GM23248 (cell line): ENCODE data around the gene ACVR1. TPM values are rescaled to one million over a fixed set of nuclear protein-coding genes. Genes with fewer than 3 reads are reported as not detected.
A peak's percentile ranks its signal among the peaks of the same experiment; 100 is the strongest.

Source experiments
- DNase-seq: peaks from one replicate; pipeline ENCODE4 v3.0.0-alpha.2; 2015
- H2AFZ ChIP-seq: fragments of 200-600 bp; sonication (generic); 2 replicates; pipeline ENCODE4 v1.6.1; 2016; ENCODE audit warnings: antibody characterized with exemption
- H3F3A ChIP-seq: fragments of 200-600 bp; sonication (generic); 2 replicates; pipeline ENCODE4 v1.6.1; 2016; ENCODE audit warnings: mild to moderate bottlenecking, antibody characterized with exemption, mixed run types; ENCODE audit not compliant: insufficient read depth
- H3K27ac ChIP-seq: fragments of 200-600 bp; sonication (generic); 2 replicates; pipeline ENCODE4 v1.5.1; 2016; ENCODE audit warnings: mild to moderate bottlenecking
- H3K27me3 ChIP-seq: fragments of 200-600 bp; sonication (generic); replicated peaks from 2 replicates; pipeline ENCODE4 v1.6.1; 2016; ENCODE audit warnings: mild to moderate bottlenecking; ENCODE audit not compliant: insufficient read depth
- H3K36me3 ChIP-seq: fragments of 200-600 bp; sonication (generic); 2 replicates; pipeline ENCODE4 v1.6.1; 2016; ENCODE audit warnings: low read depth, mild to moderate bottlenecking
- H3K4me1 ChIP-seq: fragments of 200-600 bp; sonication (generic); 2 replicates; pipeline ENCODE4 v1.6.1; 2016; ENCODE audit warnings: mild to moderate bottlenecking; ENCODE audit not compliant: insufficient read depth
- H3K4me2 ChIP-seq: fragments of 200-600 bp; sonication (generic); one replicate; pipeline ENCODE4 v1.6.1; 2016; ENCODE audit warnings: mild to moderate bottlenecking; ENCODE audit not compliant: unreplicated experiment
- H3K4me3 ChIP-seq: fragments of 200-600 bp; sonication (generic); 2 replicates; pipeline ENCODE4 v1.5.1; 2016; ENCODE audit warnings: mild to moderate bottlenecking
- H3K79me2 ChIP-seq: fragments of 200-600 bp; sonication (generic); 2 replicates; pipeline ENCODE4 v1.6.1; 2016; ENCODE audit warnings: mild to moderate bottlenecking; ENCODE audit not compliant: insufficient read depth
- H3K9ac ChIP-seq: fragments of 200-600 bp; sonication (generic); 2 replicates; pipeline ENCODE4 v1.6.1; 2016; ENCODE audit warnings: mild to moderate bottlenecking
- H3K9me2 ChIP-seq: fragments of 200-600 bp; sonication (generic); 2 replicates; pipeline ENCODE4 v1.6.1; 2016; ENCODE audit warnings: mixed run types, mild to moderate bottlenecking, moderate library complexity; ENCODE audit not compliant: insufficient read depth
- H3K9me3 ChIP-seq: fragments of 200-600 bp; sonication (generic); one replicate; pipeline ENCODE4 v1.6.1; 2017; ENCODE audit warnings: low read depth
- H4K20me1 ChIP-seq: fragments of 200-600 bp; sonication (generic); 2 replicates; pipeline ENCODE4 v1.6.0; 2016; ENCODE audit not compliant: insufficient read depth
- EZH2 ChIP-seq: fragments of 200-600 bp; sonication (generic); IDR thresholded peaks from 2 replicates; pipeline ENCODE4 v1.6.1; 2018; ENCODE audit warnings: antibody characterized with exemption, mild to moderate bottlenecking; ENCODE audit not compliant: insufficient read depth, poor library complexity, severe bottlenecking
- EZH2phosphoT487 ChIP-seq: fragments of 200-600 bp; sonication (generic); IDR thresholded peaks from 2 replicates; pipeline ENCODE4 v1.6.1; 2018; ENCODE audit warnings: antibody characterized with exemption, moderate library complexity, mild to moderate bottlenecking, low read depth; ENCODE audit not compliant: insufficient read depth
- WGBS, 2 experiments: methylation state at CpG; one replicate each; pipeline ENCODE4 v1.1.6; 2015 to 2017; ENCODE audit warnings: low lambda C conversion rate in 2 of 2, low coverage in 1 of 2; ENCODE audit errors: missing lambda C conversion rate in 2 of 2; 5-methylcytosine and 5-hydroxymethylcytosine counted together
- in situ Hi-C: fragments of 300-500 bp; cut with MboI; formaldehyde crosslinking; loops from 2 replicates; pipeline ENCODE4 v1.15.0; 2020
- polyA plus RNA-seq: library from polyadenylated mRNA; unstranded; fragments of >200 nt; fragmentation: Nextera tagmentation; extraction: Ambion mirVana; gene quantifications from 2 replicates; pipeline ENCODE4 v1.2.1, GENCODE V29; 2016
- total RNA-seq: library from RNA; depleted of rRNA; stranded (reverse); fragments of >200 nt; shearing (Covaris generic); gene quantifications from 2 replicates; pipeline ENCODE4 v1.2.3, GENCODE V29; 2014

Gene ACVR1
- total and polyA plus RNA-seq, 2 experiments from 2014 or later = 16.2 to 31.3 TPM

DNA sequence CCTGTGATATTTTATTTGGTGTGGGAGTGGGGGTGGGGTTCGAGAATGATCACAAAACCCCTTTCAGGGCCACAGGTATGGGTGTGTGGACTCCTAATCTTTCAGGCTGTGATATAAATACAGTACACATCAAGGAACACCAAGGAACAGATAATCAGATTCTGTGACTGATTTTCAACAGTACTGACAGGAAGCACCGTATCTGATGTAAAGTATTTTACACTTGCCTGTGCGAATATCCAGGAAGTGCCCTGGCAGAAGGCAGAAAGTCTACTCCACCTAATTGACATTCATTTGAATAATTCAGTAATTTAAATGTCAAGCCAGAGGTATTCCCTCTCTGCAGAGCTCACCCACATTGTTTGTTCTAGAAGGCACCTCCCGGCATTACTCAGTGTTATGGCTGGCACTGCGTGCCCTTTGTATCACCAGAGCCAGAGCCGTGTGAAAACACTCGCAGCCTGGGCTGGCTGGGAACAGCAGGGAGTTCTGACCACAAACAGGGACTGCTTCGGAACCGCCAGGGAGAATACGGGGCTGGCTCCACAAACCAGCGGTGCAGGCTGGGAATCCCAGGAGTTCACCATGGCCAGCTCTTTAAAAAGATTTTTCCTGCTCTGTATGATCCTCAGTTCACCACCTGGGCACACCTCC, 91.8 kb downstream of the ACVR1 start:
- H3K4me1 ChIP-seq = peaks cover 39% of the 10 kb centered on the region
- no peaks in the 10 kb centered on the region for H3K9me2 ChIP-seq
- no peak overlapping the region for H3K4me3 ChIP-seq
- TF ChIP-seq EZH2 (no peak), EZH2phosphoT487 (no peak)
- H3F3A ChIP-seq = peaks cover 6% of the 10 kb centered on the region; the same call in 1 of the 2 replicates
- peak overlapping the region; percentile 8 for H3K4me2 ChIP-seq
- no peaks in the 10 kb centered on the region for H3K9me3 ChIP-seq
- DNase-seq = peak; percentile 78
- in situ Hi-C loops = loop anchor here (5.0 kb wide), 1 partner anchor 223 kb away; no protein-coding TSS in a partner anchor
- H3K9ac ChIP-seq = no peak overlapping the region
- no peak overlapping the region for H2AFZ ChIP-seq
- H3K79me2 ChIP-seq = peaks cover 72% of the 10 kb centered on the region
- 0 out of 2 replicates have a peak, but pooled peaks cover 3% of the 10 kb centered on the region for H4K20me1 ChIP-seq
- H3K27me3 ChIP-seq = no peaks in the 10 kb centered on the region
- WGBS, 2 experiments = 41 to 58% methylated on average over 11 of the region's 11 CpGs
- no peak overlapping the region for H3K27ac ChIP-seq
- H3K36me3 ChIP-seq = 0 out of 2 replicates have a peak, but pooled peaks cover 5% of the 10 kb centered on the region

GRCh38 chr2:157783245-157783644, 92.9 kb downstream of the ACVR1 start:
- in situ Hi-C loops = loop anchor here (5.0 kb wide), 1 partner anchor 224 kb away; no protein-coding TSS in a partner anchor
- TF ChIP-seq EZH2 (no peak), EZH2phosphoT487 (no peak)
- WGBS, 2 experiments = 55 to 65% methylated on average over 2 of the region's 2 CpGs
- H3K9me3 ChIP-seq = no peaks in the 10 kb centered on the region
- no peak overlapping the region for H3K9ac ChIP-seq
- peaks cover 6% of the 10 kb centered on the region; the same call in 1 of the 2 replicates for H3F3A ChIP-seq
- no peak overlapping the region for H3K27ac ChIP-seq
- H3K4me3 ChIP-seq = no peak overlapping the region
- H3K4me1 ChIP-seq = peaks cover 35% of the 10 kb centered on the region
- no peak for DNase-seq
- 0 out of 2 replicates have a peak, but pooled peaks cover 3% of the 10 kb centered on the region for H4K20me1 ChIP-seq
- H3K27me3 ChIP-seq = no peaks in the 10 kb centered on the region
- H2AFZ ChIP-seq = no peak overlapping the region
- 0 out of 2 replicates have a peak, but pooled peaks cover 14% of the 10 kb centered on the region for H3K36me3 ChIP-seq
- H3K79me2 ChIP-seq = peaks cover 66% of the 10 kb centered on the region
- H3K9me2 ChIP-seq = no peaks in the 10 kb centered on the region
- no peak overlapping the region for H3K4me2 ChIP-seq

GRCh38 chr2:157782057-157782845, 93.9 kb downstream of the ACVR1 start:
- Histone ChIP-seq H4K20me1 (0 out of 2 replicates have a peak, but pooled peaks cover 3% of the 10 kb centered on the region), H3K9ac (no peak overlapping the region), H3K36me3 (0 out of 2 replicates have a peak, but pooled peaks cover 20% of the 10 kb centered on the region), H3K27me3 (no peaks in the 10 kb centered on the region), H3K9me2 (no peaks in the 10 kb centered on the region), H3K4me3 (no peak overlapping the region), H3K27ac (no peak overlapping the region), H3K9me3 (no peaks in the 10 kb centered on the region), H3K4me1 (peaks cover 34% of the 10 kb centered on the region), H3F3A (peaks cover 6% of the 10 kb centered on the region; the same call in 1 of the 2 replicates), H2AFZ (no peak overlapping the region), H3K4me2 (no peak overlapping the region), H3K79me2 (peaks cover 56% of the 10 kb centered on the region)
- in situ Hi-C loops = loop anchor here (5.0 kb wide), 1 partner anchor 225 kb away; no protein-coding TSS in a partner anchor
- DNase-seq = peak; percentile 38
- no peak for TF ChIP-seq EZH2
- no peak for TF ChIP-seq EZH2phosphoT487
- WGBS, 2 experiments = 76 to 77% methylated on average over 4 of the region's 4 CpGs

DNA sequence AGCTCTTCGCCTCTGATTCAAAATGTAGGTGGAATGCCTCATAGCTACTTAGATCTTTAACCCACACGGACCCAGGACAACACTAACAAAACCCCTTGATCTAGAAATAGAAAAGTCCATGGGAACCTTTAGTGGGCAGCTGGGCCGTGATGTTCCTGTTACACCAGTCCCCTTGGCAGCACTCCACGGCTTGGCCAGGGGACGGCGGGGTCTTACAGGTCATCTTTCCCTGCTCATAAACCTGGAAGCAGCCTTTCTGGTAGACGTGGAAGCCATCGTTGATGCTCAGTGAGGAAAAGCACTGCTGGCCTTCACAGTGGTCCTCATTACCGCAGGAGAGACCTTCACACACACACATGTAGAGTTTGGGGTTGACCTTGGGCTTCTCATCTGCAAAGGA, 95.9 kb downstream of the ACVR1 start:
- peaks cover 28% of the 10 kb centered on the region; the same call in 1 of the 2 replicates for H3K36me3 ChIP-seq
- 88 to 89% methylated on average over 9 of the region's 9 CpGs for WGBS, 2 experiments
- H3K4me1 ChIP-seq = peaks cover 16% of the 10 kb centered on the region
- 0 out of 2 replicates have a peak, but pooled peaks cover 3% of the 10 kb centered on the region for H4K20me1 ChIP-seq
- H3K4me3 ChIP-seq = no peak overlapping the region
- no peaks in the 10 kb centered on the region for H3K9me2 ChIP-seq
- H3K79me2 ChIP-seq = peaks cover 41% of the 10 kb centered on the region
- no peak overlapping the region for H3K27ac ChIP-seq
- H3K4me2 ChIP-seq = no peak overlapping the region
- in situ Hi-C loops = loop anchor here (5.0 kb wide), 1 partner anchor 227 kb away; no protein-coding TSS in a partner anchor
- DNase-seq = no peak
- TF ChIP-seq EZH2phosphoT487 = no peak
- no peak for TF ChIP-seq EZH2
- H3K27me3 ChIP-seq = no peaks in the 10 kb centered on the region
- H3K9me3 ChIP-seq = no peaks in the 10 kb centered on the region
- no peak overlapping the region for H3K9ac ChIP-seq
- peaks cover 6% of the 10 kb centered on the region; the same call in 1 of the 2 replicates for H3F3A ChIP-seq
- no peak overlapping the region for H2AFZ ChIP-seq
